Ectodermal cell (in vitro differentiated cells): ENCODE measurements around the gene CXCR5.
A peak's percentile ranks its signal among the peaks of the same experiment; 100 is the strongest.

Source experiments
- H3K27ac ChIP-seq: 2 replicates; pipeline ENCODE4 v1.7.0; 2013; ENCODE audit warnings: mild to moderate bottlenecking, low read depth, low read length; ENCODE audit not compliant: insufficient read depth, poor library complexity, severe bottlenecking
- H3K27me3 ChIP-seq: 2 replicates; pipeline ENCODE4 v1.7.0; 2013; ENCODE audit warnings: mild to moderate bottlenecking, low read length; ENCODE audit not compliant: insufficient read depth, control insufficient read depth, poor library complexity, severe bottlenecking
- H3K36me3 ChIP-seq: one replicate; pipeline ENCODE4 v1.7.0; 2013; ENCODE audit warnings: low read length; ENCODE audit not compliant: control insufficient read depth, insufficient read depth
- H3K4me1 ChIP-seq: one replicate; pipeline ENCODE4 v1.7.0; 2013; ENCODE audit warnings: low read length; ENCODE audit not compliant: control insufficient read depth, insufficient read depth
- H3K4me3 ChIP-seq: 2 replicates; pipeline ENCODE4 v1.7.0; 2013; ENCODE audit warnings: low read depth, low read length, control low read depth; ENCODE audit not compliant: insufficient read depth
- H3K9me3 ChIP-seq: 2 replicates; pipeline ENCODE4 v1.7.0; 2013; ENCODE audit warnings: mild to moderate bottlenecking, low read length, moderate library complexity; ENCODE audit not compliant: control insufficient read depth
- WGBS, 2 experiments: methylation state at CpG; one replicate each; pipeline ENCODE4 v1.1.7; 2013; ENCODE audit warnings: missing lambda C conversion rate in 2 of 2; 5-methylcytosine and 5-hydroxymethylcytosine counted together

CXCR5 gene

DNA sequence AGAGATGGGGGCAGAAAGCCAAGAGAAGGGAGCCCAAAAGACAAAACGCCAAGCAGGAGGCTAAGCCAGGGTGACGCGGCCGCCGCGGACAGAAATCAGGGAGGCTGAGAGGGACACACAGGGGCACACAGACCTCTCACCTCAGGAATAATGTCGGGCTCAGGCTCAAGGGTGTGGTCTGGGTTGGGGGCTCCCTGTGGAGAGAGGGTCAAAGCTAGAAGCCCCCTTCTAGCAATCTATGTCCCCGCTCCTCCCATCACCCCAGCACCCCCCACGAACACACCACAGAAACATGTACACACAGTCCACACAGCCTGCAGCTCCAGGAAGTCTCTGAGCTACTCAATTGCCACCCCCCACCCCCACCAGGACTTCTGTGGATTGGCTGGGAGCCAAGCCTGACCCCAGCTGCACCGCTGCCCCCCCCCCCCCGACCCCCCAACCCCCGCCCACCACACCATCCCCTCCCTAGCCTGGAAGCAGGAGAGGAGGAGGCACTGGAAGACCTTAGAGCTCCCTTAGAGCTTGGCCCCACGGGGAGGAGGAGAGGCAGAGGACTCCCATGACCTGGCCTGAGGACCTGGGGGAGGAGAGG is 35.1 kb downstream of the CXCR5 start:
- Histone ChIP-seq H3K9me3 (no peaks in the 10 kb centered on the region), H3K36me3 (no peaks in the 10 kb centered on the region), H3K4me1 (peaks cover 85% of the 10 kb centered on the region), H3K27ac (peak overlapping the region; percentile 76), H3K4me3 (no peak overlapping the region), H3K27me3 (no peaks in the 10 kb centered on the region)
- WGBS, 2 experiments = 12 to 16% methylated on average over 10 of the region's 13 CpGs

DNA sequence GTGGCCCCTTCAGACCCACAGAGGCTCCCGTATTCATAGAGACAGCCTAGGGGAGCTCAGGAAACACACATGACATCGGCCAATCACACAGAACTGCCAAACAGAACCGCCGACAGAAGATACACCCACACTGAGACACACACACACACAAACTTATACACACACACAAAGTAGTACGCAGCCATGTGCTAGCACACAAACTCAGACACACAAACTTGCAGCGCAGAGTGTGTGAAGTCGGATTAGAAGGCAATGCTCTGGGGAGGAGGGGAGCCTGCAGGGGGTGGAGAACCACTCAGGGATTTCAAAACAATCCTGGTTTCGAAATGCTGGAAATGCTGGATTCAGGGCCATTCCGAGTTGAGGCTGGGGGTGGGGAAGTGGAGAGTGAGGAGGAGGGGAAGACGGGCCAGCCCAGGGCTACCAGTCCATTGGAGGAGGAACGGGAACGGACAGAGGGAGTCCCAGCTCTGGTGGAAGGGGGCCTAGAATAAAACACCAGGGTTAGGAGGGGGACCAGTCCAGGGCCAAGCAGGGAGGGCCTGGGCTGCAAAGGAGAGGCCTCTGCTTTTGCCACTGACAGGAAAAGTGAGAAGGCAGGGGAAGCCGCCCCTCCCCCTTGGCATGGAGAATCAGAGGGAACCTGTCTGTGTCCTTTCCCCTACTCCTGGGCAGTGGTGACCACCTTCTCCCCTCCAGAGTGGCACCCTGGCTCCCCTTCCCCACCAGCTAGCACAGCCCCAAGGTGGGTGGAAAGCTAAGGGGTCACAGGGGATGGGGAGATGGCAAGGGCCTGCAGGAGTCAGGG is 37.6 kb downstream of the CXCR5 start:
- H3K9me3 ChIP-seq = no peaks in the 10 kb centered on the region
- 6% methylated on average over 13 of the region's 13 CpGs for WGBS, 2 experiments
- H3K36me3 ChIP-seq = no peaks in the 10 kb centered on the region
- peak overlapping the region; percentile 61 for H3K27ac ChIP-seq
- peaks cover 71% of the 10 kb centered on the region for H3K4me1 ChIP-seq
- H3K27me3 ChIP-seq = no peaks in the 10 kb centered on the region
- peak overlapping the region; percentile 18 for H3K4me3 ChIP-seq

DNA sequence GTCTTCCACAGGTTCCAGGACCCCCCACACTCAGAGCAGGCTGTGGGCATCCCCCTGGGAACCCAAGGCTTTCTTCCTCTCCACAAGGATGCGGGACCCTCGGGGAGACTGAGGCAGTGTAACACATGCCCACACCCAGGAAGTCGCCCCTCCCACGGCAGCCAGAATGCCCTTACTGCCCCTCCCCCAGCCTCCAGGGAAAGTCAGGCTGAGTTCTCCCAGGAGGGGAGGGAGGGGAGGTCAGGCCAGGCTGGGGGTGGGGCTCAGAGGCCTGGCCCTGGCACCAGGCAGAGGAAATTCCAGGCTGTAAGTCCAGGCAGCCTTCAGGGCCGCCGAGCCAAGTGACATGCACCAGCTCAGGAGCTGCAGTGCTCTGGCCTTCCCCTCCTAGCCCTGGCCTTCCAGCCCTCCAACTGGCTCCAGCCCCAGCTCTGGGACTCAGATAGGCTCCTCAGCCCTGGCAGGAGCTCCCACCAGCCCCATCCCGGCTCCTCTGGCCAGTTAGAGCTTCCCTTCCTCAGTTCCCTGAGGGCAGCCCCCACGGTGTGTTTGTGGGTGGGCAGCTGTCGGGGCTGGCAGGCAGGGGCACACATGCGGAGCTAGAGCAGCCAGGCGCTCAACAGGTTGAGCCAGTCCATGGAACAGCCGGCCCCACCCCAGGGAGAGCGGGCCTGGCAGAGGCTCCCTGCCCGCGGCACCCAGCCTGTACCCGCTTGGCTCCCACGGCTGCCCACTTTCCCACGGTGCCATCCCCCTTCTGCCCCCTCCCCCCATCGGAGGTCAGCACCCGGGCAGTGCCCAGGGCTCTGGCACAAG is 38.4 kb downstream of the CXCR5 start:
- Histone ChIP-seq H3K9me3 (no peaks in the 10 kb centered on the region), H3K36me3 (no peaks in the 10 kb centered on the region), H3K27ac (peak overlapping the region; percentile 61), H3K27me3 (no peaks in the 10 kb centered on the region), H3K4me1 (peaks cover 64% of the 10 kb centered on the region), H3K4me3 (peak overlapping the region; percentile 18)
- 46 to 48% methylated on average over 20 of the region's 20 CpGs for WGBS, 2 experiments

DNA sequence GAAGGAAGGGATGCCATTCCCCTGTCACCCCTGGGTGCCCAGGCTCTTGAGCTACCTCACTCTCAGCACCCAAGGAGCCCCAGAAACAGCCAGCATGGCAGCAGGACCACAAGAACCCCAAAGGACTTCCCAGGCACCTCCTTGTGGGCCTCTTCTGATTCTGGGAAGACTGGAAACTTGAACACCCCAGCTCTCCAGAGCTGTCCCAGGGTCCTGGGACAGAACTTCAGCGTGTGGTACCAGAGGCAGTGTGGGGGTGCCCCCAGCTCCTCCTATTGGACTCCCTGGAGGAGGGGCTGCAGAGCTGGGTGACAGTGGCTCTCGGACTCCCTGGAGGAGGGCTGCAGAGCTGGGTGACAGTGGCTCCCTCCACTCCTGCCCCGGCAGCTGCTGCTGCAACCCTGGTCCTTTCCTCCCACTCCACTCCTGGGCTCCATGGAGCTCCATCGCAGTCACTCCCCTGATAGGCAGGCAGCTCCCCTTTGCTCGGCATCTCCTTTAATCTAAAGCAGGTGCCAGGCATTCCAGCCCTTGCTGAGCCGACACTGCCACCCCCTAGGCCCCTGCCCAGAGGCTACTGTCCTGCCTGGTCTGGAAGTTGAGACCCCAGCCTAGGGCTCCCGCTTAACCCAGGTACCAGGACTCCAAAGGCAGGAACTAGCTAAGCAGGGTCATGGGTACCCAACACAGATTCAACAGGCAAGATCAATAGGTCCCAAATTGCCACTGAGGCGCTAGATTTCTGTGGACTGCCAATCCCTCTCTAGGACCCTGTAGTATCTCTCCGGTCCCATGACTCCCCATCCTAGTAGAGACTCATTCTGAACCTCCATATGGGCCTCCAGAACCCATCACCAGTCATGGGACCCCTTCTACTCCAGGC is 39.3 kb downstream of the CXCR5 start:
- WGBS, 2 experiments = 77 to 78% methylated on average over 9 of the region's 9 CpGs
- H3K9me3 ChIP-seq = no peaks in the 10 kb centered on the region
- no peaks in the 10 kb centered on the region for H3K27me3 ChIP-seq
- no peak overlapping the region for H3K27ac ChIP-seq
- H3K36me3 ChIP-seq = no peaks in the 10 kb centered on the region
- H3K4me1 ChIP-seq = peaks cover 63% of the 10 kb centered on the region
- H3K4me3 ChIP-seq = peak overlapping the region; percentile 92

DNA sequence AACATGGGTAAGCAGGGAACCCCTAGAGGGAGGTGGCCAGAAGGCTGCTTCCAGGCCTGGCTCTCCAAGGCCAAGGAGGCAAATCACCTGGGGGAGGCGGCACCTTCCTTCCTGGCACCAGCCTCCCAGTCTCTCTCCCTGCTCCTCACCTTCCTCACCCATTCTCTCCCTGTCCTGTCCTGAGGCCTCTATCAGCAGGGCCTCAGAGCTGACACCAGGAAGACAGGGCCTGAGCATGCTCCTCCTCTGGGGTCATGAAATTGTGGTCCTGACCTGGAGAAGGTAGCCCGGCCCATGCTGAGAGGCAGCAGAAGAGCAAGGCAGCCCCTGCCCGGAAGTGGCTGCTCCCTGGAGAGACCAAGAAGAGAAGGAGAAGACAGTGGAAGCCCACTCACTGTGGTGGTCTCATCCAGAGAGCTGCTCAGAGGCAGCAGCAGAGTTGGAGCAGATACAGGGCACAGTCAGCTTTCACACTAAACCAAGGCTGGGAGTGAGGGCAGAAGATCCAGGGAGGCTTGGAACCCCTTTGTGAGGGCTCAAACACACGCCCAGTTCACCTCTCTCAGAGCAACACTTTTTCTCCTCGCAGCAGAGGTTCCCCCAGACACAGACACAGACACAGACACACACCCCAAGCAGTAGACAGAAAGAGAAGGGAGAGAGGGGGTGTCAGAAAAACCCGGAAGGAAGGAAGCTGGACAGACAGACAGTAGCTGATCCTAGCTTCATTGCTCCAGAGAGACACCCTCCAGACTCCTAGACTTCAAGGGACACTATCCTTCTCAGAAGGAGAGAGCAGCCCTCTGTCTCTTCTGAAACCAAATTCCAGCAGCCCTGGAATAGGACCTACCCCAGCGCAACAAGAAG is 40.3 kb downstream of the CXCR5 start:
- Histone ChIP-seq H3K4me1 (peaks cover 66% of the 10 kb centered on the region), H3K27me3 (no peaks in the 10 kb centered on the region), H3K9me3 (no peaks in the 10 kb centered on the region), H3K4me3 (peak overlapping the region; percentile 92), H3K36me3 (no peaks in the 10 kb centered on the region), H3K27ac (no peak overlapping the region)
- 40 to 44% methylated on average over 7 of the region's 7 CpGs for WGBS, 2 experiments

DNA sequence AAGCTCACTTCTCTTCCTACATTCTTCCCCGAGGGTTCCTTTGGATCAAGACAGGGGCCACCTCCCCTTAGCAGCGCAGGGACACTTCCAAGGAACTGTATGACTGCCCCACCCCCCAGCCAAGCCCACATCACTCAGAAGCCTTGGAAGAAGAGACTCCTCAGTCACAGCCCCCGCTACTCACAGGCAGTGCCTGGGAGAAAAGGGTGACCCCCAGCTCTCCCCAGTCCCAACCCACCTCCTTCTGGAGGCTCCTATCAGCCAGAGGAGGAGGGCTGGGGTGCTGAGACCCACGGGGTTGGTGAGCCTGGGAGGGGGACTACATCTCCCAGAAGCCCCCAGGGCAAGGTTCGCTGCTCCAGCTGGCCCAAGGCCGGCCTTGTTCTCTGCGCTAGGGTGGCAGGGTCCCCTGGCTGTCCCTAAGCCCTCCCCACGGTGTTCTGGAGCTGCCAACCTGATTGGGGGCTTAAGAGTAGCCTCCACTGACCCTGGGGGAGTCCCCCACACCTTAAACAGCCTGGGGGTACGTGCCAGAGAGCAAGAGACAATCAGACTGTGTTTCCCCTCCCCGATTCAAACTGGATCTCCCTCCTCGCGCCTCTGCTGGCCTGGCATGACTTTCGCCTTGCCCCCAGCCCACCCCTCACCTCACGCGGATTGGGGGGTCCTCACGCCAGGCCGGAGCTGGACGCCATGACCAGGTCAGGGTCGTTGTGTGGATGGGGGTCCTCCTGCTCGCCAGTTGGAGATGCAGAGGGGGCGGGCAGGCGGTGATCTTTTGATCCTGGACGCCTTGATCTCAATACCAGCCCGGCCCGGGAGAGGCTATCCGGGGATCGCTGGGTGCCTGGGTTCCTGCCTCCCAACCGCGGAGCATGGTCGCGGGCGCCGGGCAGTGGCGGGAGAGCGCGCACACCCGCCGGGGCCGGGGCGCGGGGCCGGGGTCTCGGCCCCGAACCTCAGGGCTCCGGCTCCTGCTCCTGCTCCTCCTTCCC is 41.2 kb downstream of the CXCR5 start:
- H3K4me3 ChIP-seq = peak overlapping the region; percentile 92
- H3K4me1 ChIP-seq = peaks cover 57% of the 10 kb centered on the region
- H3K36me3 ChIP-seq = no peaks in the 10 kb centered on the region
- no peaks in the 10 kb centered on the region for H3K27me3 ChIP-seq
- WGBS, 2 experiments = 0 to 1% methylated on average over 45 of the region's 45 CpGs
- H3K27ac ChIP-seq = no peak overlapping the region
- no peaks in the 10 kb centered on the region for H3K9me3 ChIP-seq

DNA sequence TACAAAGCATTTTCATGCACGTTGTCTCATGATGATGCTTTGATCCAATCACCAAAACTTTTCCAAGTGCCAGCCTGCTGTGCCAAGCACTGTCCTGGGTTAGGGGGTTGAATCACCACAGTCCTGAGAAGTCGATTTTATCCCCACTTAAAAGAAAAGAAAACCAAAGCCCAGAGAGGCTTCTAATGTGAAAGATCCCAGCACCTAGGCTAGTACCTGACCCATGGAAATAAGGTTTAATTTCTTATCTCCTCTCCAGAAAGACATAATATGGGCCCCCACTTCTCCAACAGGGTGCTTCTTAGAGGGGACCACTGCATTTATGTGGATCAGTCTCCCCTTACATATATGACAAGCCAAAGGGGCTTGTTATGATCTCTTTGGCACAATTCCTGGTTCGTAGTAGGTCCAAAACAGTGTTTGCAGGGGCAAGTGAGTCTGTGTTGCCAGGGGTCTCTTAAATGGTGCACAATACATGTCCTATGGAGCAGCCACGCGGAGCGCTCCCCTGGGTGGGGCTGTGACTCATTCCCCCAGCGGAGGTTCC is 43.9 kb downstream of the CXCR5 start:
- H3K4me1 ChIP-seq = peaks cover 30% of the 10 kb centered on the region
- no peak overlapping the region for H3K4me3 ChIP-seq
- WGBS, 2 experiments = 18% methylated on average over 7 of the region's 7 CpGs
- H3K9me3 ChIP-seq = no peaks in the 10 kb centered on the region
- H3K27ac ChIP-seq = no peak overlapping the region
- H3K27me3 ChIP-seq = peaks cover 8% of the 10 kb centered on the region
- H3K36me3 ChIP-seq = no peaks in the 10 kb centered on the region

DNA sequence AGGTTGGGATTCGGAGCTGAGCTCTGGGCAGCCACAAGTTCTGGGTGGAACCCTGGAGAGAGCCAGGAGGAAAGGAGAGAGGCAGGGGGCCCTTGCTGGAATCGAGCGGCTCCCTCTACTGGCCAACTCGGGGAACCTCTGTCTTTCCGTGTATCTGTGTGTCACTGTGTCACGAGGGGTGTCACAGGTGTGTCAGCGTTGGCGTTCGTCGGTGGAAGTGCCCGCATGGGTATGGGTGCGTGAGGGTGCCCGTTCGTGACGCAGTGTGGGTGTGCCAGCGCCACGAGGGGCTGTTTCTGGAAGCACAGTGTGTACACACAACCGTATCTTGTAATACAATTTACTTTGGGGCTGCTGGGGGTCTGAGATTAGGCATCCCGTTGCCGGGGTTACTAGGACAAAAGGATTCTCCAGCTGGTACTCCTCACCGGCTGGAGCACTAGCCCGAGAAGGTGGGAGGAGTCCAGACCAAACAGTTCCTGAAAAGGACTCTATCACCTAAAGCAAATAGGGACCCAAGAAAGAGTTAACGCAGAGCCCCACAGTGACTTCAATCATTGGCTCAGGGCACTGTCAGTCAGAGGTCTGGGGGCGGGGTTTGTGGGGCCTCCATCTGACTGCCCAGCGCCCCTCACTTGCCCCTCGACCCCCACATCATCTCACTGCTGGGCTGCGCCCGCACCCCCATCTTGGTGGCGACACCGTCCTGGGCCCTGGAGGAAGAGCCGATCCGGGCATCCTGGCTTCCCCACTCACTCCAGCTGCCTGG is 44.6 kb downstream of the CXCR5 start:
- no peaks in the 10 kb centered on the region for H3K36me3 ChIP-seq
- peak overlapping the region; percentile 76 for H3K4me3 ChIP-seq
- peaks cover 8% of the 10 kb centered on the region for H3K27me3 ChIP-seq
- H3K4me1 ChIP-seq = peaks cover 23% of the 10 kb centered on the region
- 0% methylated on average over 32 of the region's 32 CpGs for WGBS, 2 experiments
- H3K9me3 ChIP-seq = no peaks in the 10 kb centered on the region
- H3K27ac ChIP-seq = peak overlapping the region; percentile 58
